Activated CD4-positive, alpha-beta T cell treated with anti-CD3 and anti-CD28 coated beads, Interleukin-2, amount 50 U/mL, for 4 hours (primary cell): ENCODE data around the gene TARP.
"Not testable (repeated sequence)": the region's sequence is repeated elsewhere in the genome, so short reads cannot be mapped to it uniquely, and the experiment has no call there.

ENCODE experiments used
- DNase-seq, 2 experiments: peaks; one replicate each; pipeline ENCODE4 v3.0.0-alpha.2; 2020

The TARP gene

GRCh38 chr7:38259157-38259556 lies 14.3 kb downstream of the TARP start:
- not testable (repeated sequence) for DNase-seq

- no peak for DNase-seq
These were observed 16.1 kb downstream of the TARP start for GRCh38 chr7:38257350-38257677.

- DNase-seq = not testable (repeated sequence)
These were observed 23.6 kb downstream of the TARP start for GRCh38 chr7:38249849-38250248.

GRCh38 chr7:38248069-38248567 lies 25.3 kb downstream of the TARP start:
- DNase-seq = no peak

GRCh38 chr7:38245409-38245977 lies 27.9 kb downstream of the TARP start:
- no peak for DNase-seq

- no peak for DNase-seq
These were observed 28.9 kb downstream of the TARP start for GRCh38 chr7:38244516-38244915.

- DNase-seq = not testable (repeated sequence)
These were observed 30.1 kb downstream of the TARP start for GRCh38 chr7:38243345-38243744.

GRCh38 chr7:38242814-38243213 lies 30.6 kb downstream of the TARP start:
- no peak for DNase-seq

GRCh38 chr7:38241071-38241470 lies 32.4 kb downstream of the TARP start:
- DNase-seq = no peak

- not testable (repeated sequence) for DNase-seq
These were observed 34.3 kb downstream of the TARP start for GRCh38 chr7:38239129-38239528.

GRCh38 chr7:38235606-38236005 lies 37.8 kb downstream of the TARP start:
- DNase-seq = no peak

GRCh38 chr7:38234759-38235158 lies 38.7 kb downstream of the TARP start:
- DNase-seq = not testable (repeated sequence)

- DNase-seq = peak; percentile 61 to 63
These were observed 40.7 kb downstream of the TARP start for GRCh38 chr7:38232502-38233366.

GRCh38 chr7:38229884-38230642 lies 43.4 kb downstream of the TARP start:
- no peak for DNase-seq

- DNase-seq = no peak
These were observed 44.0 kb downstream of the TARP start for GRCh38 chr7:38229386-38229785.

- DNase-seq = no peak
These were observed 49.0 kb downstream of the TARP start for GRCh38 chr7:38224392-38224791.

- DNase-seq = no peak
These were observed 50.1 kb downstream of the TARP start for GRCh38 chr7:38223306-38223705.

- DNase-seq = no peak
These were observed 50.8 kb downstream of the TARP start for GRCh38 chr7:38222481-38223096.

- DNase-seq = no peak
These were observed 53.0 kb downstream of the TARP start for GRCh38 chr7:38220452-38220851.

GRCh38 chr7:38217672-38218071 lies 55.8 kb downstream of the TARP start:
- DNase-seq = no peak

- DNase-seq = peak; percentile 67 to 68
These were observed 57.4 kb downstream of the TARP start for GRCh38 chr7:38215735-38216670.

GRCh38 chr7:38215115-38215514 lies 58.3 kb downstream of the TARP start:
- no peak for DNase-seq
